NOMO-1 treated with dmso at 0.1 percent for 144 hours (cell line): ENCODE results near the gene TUBGCP3.
"Not testable (repeated sequence)": the region's sequence is repeated elsewhere in the genome, so short reads cannot be mapped to it uniquely, and the experiment has no call there.

ENCODE experiments used
- DNase-seq: peaks from one replicate; lab custom pipeline; 2025; ENCODE audit not compliant: unreplicated experiment; lab: John Stamatoyannopoulos, UW

TUBGCP3 gene

DNA sequence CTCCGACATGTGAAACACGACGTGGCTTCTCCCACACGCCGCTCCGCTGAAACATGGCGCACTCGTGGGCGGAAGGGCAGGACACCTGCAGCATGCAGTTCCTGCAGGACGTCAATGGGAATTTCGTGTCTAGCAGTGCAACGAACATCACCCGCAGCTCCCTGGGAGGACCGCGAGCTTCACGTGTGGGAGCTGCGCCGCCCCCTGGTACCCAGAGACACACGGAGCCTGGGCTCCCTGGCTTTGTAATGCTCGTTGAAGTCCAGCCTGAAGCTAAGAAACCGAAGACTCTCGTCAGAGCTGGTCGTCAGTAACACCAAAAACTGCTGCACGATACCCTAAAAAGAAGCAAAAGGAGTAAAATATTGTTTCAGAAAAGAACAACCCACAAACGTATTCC is 102.1 kb downstream of the TUBGCP3 start:
- not testable (repeated sequence) for DNase-seq

DNA sequence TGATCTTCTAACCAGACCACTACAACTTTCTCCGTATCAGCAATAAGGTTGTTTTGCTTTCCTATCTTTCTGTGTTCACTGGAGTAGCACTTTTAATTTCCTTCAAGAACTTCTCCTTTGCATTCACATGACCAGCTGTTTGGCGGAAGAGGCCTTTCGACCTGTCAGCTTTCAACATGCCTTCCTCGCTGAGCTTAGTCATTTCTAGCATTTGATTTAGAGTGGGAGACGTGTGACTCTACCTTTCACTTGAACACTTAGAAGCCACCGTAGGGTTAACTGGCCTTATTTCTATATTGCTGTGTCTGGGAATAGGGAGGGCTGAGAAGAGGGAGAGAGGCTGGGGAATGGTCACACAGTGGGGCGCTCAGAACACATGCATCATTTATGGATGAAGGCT is 104.7 kb downstream of the TUBGCP3 start:
- DNase-seq: no peak

DNA sequence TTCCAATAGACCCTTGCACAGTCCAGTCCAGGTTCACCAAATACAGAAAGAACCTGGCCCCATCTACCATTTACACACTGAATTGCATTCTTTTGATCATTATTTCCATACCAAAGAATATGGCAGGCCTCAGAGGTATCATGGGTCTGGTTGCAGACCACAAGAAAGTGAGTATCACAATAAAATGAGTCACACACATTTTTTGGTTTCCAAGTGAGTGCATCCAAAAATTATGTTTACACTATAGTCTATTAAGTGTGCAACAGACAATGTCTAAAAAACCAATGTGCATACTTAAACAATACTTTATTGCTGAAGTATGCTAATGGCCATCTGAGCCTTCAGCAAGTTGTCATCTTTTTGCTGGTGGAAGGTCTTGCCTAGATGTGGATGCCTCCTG is 106.5 kb downstream of the TUBGCP3 start:
- no peak for DNase-seq

DNA sequence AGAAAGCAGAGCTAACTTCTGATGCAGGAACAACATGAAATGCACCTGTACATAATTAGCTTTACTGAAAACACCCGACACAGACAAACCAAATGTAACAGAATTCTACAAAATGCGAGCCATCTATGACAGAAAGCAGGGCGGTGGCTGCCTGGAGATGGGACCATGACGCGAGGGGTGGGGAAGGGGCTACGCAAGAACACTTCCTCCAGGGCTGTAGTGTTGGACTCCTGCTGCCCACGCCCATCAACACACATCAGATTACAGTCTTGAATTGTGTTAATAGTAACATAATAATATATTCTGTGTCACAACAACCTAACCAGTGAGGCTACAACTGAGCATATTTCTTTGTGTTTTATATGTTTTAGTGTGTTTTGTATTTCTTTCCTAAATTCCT is 108.6 kb downstream of the TUBGCP3 start:
- no peak for DNase-seq

DNA sequence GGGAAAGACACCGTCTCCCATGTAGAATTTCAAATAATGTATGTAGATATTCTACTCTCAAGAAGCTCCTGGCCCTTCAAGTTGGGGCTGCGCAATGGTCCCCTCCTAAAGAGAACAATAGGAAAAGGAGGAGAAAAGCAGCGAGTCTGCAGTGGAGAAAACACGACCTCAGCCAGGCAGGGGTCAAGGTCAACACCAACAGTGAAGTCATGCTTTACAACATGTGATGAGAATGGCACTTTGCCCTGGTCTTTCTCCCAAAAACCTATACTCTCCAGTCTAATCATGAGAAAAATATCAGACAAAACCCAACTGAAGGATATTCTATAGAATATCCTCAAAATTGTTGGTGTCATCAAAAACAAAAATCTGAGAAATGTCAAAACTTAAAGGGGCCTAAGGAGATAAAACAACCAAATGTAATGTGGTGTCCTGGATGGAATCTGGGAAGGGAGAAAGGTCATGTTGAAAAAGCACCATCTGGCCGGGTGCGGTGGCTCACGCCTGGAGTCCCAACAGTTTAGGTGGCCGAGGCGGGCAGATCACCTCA is 110.8 kb downstream of the TUBGCP3 start:
- no peak for DNase-seq

DNA sequence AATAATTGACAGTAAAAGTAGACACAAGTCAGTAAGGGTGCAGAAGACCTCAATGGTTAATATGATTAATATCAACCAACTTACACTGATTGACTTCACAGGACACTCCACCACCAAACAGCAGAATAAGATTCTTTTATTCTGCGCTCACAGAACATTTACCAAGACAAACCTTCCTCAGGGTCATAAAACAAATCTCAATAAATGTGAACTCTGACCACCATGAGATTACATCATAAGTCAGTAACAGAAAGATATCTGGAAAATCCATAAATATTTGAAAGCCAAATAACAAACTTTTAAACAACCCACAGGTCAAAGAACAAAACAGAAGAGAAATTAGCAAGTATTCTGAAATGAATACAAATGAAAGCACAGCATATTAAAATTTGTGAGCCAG is 112.1 kb downstream of the TUBGCP3 start:
- no peak for DNase-seq

DNA sequence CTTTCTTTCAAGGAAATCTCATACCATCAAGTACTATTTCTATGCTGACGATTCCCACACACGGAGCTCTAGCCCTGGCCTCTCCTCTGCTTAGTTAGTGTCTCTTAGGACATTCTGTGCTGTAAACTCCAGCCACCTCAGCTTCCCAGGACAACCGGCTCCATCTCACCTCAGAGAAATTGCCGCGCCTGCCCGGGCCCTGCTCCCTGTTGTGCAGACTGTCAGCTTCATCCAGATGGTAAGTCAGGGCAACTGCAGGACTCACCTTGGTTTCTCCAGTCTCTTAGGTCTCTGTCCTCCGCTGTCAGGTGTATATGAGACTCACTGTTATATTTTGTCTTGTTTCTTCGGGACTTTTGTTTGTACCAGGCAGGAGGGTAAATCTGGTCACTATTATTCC is 113.1 kb downstream of the TUBGCP3 start:
- DNase-seq: no peak

DNA sequence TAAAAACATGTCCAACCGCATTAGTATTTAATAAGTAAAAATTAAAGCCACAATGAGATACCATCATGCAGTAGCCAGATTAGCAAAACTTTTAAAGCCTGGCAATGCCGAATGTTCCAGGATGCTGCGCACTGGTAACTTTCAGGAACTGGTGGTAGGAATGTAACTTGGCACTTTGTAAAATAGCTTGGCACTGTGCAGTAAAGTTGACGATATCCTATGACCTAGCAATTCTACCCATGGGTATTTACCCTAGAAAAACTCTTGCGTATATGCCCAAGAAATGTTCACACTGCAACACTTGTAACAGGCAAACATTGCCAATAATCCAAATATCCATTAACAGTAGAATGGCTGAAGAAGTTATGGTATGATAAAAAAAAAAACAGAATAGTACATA is 114.1 kb downstream of the TUBGCP3 start:
- DNase-seq: no peak

DNA sequence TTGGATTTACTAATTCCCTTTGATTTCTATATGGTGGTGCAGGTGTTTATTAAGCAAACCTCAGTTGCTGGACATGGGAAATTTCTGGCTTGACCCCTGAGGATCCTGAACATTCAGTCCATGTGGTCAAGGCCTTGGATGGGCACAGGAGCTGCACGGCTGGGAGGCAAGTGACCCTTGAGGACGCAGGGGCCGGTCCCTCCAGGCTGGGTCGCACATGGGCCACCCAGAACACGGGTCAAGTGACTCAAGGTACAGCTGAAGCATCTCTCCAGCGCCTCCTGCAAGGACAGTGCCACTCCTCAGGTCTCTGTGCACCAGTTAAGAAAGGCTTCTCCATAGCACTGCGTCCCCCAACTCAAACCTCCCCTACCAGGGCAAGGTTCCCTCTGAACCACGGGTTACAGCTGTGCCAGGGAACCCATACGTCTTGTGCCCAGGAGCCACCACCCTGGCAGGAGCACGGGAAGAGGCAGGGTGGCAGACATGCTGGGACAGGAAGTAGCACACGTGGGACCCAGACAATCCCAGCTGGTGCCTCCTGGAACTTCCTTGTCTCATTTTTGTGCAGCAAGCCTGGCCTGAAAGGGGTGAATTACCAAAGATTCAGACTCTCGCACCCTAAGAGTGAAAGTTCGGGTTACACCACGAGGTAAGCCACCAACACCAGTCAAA is 118.7 kb downstream of the TUBGCP3 start:
- no peak for DNase-seq

DNA sequence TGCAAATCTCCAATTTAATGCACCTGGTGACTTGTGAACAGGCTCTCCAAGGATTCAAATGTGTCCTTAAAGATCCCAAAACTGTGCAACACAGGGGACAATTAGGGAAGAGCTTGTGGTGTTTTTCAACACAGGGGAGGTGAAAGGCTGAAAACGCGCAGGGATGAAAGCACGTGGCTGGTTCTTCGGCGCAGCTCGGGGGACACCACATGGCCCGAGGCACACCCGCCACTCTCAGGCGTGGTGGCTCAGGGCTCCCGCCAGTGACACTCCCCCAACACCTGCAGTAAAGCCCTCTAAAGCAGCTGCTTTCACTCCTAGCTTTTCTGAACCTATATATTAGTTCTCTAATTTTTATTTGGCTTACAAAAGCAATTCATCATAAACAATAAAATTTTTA is 119.9 kb downstream of the TUBGCP3 start:
- no peak for DNase-seq

DNA sequence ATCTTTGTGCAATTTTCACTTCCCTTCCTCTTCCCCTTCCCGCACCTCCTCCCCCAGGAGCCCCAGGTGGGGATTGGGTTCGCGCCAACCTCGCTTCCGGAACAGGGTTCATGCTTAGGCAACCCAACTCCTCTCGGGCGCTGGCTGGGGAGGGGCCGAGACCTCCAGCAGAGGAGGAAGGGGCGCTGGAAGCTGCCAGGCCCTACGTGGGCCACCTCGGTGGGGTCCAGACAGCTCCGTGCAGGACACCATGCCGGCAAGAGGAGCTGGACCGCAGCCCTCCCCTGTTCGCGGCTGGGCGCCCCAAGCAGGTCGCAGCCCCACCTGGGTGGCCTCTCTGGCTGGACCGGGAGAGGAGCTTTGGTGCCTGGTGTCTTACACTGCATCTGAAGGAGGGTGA is 120.7 kb downstream of the TUBGCP3 start:
- no peak for DNase-seq

DNA sequence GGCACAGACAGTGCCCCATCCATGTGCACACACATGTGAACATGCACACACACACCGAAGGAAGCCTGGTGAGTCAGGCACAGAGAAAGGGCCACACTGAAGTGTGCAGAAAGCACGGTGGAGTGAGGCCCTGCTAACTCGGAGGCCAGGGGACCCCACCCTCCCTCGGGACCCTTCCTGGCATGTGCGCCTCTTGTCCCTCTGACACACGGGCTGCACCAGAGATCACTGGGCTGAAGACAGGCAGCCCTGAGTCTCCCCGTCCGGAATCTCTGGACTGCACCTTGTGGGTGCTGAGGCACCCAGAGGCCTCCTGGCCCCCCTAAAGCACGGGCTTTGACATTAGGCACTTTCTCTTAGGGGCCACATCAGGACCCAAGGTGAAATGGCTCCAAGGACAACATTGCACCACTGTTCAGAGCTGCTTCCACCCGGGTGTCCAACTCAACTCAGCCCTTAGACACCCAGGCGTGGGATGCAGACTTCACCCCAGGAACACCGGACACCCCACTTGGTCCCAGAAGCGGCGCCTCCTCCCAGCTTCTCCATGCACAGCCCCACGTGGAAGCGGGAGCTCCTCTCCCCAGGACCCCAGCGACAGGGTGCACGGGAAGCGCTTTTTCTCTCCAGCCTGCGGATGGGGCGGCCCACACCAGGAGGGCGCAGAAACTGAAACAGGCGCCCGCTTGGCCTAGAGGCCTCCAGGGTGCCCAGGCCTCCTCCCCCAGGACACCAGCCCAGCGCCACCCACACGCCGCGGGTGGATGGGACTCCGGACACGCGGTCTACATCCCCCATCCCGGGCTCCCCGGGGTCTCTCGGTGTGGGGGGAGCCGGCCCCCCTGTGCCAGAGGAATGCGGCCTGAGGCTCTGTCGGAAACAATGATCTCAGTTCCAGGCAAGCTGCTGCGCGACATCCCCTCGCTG is 121.6 kb downstream of the TUBGCP3 start:
- no peak for DNase-seq

DNA sequence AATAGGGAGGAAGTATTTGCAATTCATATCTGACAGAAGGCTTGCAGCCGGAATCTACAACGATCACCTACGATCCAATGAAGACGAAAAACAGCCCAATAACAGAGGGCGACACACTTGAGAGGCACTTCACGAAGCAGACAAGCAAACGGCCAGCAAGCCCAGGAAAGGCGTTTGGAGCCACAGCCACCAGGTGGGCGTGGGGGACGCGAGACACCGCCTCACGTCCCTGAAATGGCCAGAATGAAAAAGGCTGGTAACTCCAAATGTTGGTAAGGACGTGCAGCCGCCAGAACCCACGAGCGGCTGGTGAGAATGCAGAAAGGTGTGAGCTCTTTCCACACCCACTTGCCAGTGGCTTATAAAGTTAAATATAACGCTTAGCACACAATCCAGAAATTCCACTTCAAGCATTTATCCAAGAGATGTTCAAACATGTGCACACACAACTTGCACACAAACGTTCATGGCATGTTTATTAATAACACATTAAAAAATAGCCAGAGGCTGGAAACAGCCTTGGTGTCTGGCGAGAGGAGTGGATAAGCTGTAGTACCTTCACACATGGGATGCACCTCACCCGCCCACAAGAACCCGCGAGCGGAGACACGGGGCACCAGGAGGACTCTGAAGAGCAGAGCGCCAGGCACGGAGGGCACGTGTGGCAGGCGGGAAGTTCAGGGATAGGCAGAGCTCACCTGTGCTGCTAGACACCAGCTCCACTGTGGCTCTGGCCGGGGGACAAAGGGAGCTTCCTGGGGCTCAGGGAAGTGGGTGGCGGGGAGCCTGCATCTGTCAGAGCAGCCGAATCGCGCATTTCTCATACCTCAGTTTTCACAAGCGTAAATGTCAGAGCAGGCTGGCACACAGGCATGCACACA is 122.5 kb downstream of the TUBGCP3 start:
- DNase-seq: no peak

DNA sequence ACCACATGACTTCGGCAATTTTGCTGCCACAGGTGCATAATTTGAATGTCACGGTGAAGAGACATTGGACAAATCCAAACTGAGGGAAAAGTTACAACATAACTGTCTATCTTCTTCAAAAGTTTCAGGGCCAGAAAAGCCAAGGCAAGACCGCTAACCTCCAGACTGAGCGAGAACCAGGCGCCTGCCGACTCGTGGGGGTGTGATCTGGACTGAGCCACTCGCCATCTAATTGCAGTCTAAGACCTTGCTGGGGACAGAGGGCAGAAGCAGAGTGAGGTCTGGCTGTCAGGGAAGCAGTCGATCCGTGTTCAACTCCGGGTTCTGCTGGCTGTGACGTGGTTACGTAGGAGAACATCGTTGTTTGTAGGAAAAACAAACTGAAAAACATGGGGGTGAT is 123.2 kb downstream of the TUBGCP3 start:
- no peak for DNase-seq

DNA sequence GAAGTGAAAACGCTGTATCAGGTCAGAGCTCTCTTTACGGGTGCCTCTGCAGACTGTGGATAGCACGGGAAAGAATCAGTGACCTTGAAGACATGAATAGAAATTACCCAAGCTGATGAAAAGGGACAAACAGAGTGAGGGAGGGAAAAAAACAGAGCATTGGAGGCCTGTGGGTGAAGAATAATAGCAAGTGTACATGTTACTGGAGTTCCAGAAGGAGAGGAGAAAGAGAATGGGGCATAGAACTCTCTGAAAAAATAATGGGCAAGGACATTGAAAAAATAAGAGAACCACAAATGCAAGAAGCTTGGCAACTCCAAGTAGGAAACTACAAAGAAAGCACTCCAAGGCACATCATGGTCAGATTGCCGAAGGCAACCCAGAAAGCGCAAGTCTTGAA is 125.5 kb downstream of the TUBGCP3 start:
- DNase-seq: no peak

DNA sequence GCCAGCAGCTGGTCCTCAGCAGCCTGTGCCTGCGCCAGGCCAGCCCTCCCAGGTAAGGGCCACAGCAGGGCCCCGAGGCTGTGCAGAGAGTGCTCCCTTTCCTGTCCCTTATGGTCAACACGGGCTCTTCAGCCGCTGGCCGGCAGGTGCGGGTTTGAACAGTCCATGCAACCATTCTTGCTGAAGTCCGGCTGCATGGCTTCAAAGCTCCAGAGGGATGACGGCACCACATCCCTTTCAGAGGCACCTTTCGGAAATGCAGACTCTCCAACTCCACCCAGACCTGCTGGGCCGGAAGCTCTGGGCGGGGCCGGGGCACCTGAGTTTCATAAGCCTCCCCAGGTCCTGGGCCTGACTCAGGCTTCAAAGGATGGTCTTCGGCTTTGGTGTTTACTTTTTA is 130.5 kb downstream of the TUBGCP3 start:
- DNase-seq: no peak

DNA sequence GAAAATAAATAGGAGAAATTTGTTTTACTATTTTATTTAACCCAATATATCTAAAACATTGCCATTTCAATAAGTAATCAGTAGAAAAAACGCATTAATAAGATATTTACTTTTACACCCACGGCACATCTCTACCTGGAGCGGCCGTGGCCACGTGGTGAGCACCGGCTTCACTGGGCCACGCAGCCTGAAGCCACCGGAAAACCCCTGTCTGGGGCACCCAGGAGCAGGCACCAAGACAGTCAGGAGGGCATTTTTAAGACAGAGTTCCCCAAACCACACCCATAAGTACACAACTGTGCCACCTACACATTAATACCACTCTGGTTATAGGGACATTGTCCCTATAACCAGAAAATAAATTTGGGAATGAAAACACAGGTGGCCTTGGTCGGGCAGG is 130.9 kb downstream of the TUBGCP3 start:
- DNase-seq: no peak

DNA sequence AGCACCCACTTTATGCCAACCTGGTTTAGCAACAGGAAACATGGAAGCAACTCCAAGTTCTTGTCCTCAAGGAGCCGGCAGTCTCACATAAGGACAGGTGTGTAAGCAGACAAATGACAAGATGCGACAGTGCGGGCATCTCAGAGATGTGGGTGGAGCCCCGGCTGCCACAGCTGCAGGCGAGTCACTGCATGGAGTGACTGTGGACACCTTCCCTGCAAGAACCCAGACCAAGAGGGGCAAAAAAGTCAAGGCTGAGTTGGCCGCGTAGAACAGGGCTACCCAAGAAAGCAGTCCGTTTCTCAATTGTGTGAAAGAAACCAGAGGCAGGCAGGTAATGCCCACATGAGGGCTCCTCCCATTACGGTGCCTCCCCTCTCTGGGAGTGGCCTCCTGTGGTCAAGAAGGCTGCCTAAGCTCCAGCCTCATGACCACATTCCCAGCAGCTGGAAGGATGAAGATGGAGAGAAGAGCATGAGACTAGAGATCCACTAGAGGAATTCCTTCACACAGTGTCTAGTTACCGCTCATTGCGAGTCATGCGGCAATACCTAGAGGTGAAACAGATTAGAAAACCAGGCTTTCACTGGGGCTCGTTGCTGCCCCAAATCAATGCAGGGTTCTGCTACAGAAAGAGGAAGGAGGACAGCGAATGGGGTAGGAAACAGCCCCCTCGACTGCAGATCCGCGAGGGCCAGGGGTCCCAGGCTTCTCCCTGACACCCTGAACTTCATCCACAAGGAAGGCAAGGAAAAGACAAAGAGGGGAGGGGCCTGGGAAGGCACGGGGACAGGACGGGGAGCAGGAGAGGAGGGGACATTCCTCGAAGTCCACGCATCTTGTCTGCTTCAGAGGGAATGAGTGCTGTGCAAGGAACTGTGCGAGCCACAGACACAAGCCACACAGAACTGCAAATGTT is 131.6 kb downstream of the TUBGCP3 start:
- no peak for DNase-seq

DNA sequence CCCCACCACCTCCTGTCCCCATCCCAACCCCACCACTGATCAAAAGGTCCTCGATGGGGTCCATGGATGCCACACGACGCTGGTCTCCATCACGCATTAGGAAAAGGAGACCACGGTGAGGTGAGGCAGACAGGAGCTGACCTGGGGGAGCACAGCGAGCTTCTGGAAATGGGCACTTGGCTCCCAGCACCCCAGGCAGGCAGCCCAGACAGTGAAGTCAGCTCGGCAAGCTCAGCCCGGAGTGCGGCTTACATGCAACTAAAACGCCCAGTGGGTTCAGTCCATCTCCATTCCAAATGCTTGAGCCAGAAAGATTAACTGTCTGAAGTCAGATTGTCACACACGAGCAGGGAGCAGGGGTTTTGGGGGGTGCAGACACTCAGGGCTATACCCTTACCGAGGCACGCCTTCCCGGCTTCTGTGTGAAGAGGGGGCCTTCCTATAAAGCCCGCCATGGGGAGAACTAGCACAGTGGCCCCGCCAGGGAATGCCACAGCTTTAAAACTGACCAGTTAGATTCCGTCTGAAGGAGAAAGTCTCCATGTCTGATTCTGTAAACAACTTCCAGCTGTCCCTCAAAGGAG is 132.4 kb downstream of the TUBGCP3 start:
- no peak for DNase-seq
